Ureter (tissue), 1 donor: ENCODE measurements around the gene PPP1R1B. TPM values are rescaled to one million over a fixed set of nuclear protein-coding genes. Genes with fewer than 3 reads are reported as not detected.

ENCODE experiments used
- DNase-seq: peaks from one replicate; pipeline ENCODE4 v3.0.0-alpha.2; 2020; ENCODE audit warnings: low spot score
- total RNA-seq: library from RNA; stranded (reverse); gene quantifications from one replicate; pipeline ENCODE4 v1.2.4, GENCODE V29; 2023
- donor health status: DM: yes; HTN: yes; CAD: no.

PPP1R1B gene
- total RNA-seq, 1 donor from 2014 or later = 40.4 TPM

DNA sequence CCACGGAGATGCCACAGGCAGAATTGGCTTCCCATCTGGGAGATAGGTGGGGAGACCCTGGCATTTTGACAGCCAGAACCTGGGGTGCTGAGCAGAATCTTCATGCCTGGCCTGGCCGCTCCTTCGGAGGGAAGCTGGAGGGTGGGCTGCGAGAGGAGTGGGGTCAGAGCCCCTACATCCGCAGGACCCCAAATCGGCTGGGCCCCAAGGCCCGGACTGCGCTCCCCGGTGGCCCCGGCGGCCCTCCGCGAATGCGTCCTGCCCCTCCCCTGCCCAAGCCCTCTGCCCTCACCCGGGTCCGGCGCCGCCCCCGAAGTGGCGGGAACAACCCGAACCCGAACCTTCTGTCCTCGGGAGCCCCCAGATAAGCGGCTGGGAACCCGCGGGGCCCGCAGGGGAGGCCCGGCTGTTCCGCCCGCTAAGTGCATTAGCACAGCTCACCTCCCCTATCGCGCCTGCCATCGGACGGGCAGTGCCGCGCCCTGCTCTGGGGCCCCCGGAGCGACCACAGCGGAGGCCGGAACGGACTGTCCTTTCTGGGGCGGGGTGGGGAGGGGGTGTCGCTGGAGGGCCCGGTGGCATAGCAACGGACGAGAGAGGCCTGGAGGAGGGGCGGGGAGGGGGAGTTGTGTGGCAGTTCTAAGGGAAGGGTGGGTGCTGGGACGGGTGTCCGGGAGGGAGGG is 40.7 kb downstream of the PPP1R1B start:
- peak; percentile 55 for DNase-seq

DNA sequence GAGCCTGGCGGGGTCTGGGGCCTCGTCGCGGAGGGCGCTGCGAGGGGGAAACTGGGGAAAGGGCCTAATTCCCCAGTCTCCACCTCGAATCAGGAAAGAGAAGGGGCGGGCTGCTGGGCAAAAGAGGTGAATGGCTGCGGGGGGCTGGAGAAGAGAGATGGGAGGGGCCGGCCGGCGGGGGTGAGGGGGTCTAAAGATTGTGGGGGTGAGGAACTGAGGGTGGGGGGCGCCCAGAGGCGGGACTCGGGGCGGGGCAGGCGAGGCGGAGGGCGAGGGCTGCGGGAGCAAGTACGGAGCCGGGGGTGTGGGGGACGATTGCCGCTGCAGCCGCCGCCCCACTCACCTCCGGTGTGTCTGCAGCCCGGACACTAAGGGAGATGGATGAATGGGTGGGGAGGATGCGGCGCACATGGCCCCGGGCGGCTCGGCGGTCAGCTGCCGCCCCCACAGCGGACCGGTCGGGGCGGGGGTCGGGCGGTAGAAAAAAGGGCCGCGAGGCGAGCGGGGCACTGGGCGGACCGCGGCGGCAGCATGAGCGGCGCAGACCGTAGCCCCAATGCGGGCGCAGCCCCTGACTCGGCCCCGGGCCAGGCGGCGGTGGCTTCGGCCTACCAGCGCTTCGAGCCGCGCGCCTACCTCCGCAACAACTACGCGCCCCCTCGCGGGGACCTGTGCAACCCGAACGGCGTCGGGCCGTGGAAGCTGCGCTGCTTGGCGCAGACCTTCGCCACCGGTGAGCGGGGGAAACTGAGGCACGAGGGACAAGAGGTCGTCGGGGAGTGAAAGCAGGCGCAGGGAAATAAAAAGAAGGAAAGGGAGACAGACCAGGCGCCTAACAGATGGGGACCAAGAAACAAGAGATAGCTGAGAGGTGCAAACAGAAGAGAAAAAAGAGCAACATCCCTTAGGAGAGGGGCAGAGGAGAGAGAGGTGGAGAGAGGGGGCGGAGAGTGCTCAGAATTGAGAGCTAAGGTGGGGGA is 41.5 kb downstream of the PPP1R1B start, which contains the start of gene PNMT:
Gene PNMT, plus strand, starts transcription at position 509 of the 980 bp plus-strand sequence. Its CDS starts 23 bp downstream, at position 532.
- peak; percentile 69 for DNase-seq

- DNase-seq = peak; percentile 41
These were observed 43.4 kb downstream of the PPP1R1B start for GRCh38 chr17:39669897-39670735.

GRCh38 chr17:39670746-39671145 is 44.0 kb downstream of the PPP1R1B start:
- no peak for DNase-seq

DNA sequence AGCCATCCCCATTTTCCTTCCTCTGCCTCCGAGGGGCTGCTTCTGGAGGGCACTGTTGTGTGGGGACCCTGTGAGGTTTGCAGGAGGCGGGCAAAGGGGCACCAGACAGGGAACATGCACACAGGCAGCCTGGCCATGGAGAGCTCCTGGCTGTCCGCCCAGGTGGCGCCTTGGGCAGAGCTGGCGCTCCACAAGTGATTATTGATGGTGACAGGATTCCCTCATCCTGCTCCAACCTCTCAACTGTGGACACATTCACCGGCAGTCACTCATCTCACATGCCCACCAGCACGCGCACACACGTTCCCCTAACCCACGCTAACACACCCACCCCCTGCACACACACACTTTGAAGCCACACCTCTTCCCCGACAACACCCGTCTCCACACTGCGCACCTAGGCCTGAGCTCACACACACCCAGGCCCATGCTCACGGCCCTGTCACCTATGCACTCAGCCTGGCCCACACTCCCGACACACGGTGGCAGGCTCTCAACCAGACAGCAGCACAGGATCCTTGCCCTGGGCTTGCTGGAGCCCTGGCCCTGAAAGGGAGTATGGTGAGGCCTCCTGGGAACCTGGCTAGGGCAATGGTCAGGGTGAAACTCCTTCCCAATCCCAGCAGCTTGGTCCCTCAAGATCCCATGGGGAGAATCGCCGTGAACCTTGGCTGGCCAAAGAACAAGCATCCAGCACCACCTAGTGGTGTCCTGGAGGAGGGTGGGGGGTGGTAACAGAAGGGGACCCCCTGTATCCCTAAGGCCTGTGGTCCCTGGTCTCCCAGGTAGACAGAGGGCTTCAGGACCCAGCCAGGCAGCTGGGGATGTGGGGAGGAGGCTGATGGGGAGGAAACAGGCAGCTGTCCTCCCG is 45.1 kb downstream of the PPP1R1B start:
- no peak for DNase-seq

- no peak for DNase-seq
These were observed 46.0 kb downstream of the PPP1R1B start for GRCh38 chr17:39672522-39673334.

DNA sequence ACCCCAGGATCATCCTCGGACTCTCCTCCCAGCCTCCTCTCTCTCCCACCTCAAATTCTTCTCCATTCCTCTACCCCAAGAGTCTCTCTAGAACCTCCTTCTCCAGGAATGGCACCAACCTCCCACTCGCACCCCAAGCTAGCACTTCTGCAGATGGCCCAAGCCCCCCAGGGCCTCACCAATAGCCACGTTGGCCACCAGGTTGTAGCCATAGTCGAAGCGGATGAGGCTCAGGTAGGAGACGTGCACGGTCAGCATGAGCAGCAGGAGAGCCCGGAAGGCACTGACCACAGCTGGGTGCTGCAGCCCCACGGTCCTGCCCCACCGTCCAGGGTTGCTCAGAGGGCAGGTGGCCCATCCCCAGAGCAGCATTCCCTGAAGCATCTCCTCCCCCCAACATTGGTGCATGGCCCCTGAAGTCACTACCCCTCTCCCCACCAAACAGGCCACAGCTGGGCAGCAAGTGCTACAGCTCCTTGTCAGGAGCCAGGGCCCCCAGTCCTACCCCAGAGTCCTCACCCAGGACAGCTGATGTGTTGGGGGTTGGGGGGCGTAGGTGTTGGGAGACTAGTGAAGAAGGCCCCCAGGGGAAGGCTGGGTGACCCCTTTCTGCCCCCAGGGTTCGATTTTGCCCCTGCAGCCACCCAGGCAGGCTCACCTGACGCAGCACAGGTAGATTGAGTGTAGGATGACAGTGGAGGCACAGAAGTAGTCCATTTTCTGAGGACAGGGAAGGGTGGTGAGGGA is 46.8 kb downstream of the PPP1R1B start:
- DNase-seq = no peak

DNA sequence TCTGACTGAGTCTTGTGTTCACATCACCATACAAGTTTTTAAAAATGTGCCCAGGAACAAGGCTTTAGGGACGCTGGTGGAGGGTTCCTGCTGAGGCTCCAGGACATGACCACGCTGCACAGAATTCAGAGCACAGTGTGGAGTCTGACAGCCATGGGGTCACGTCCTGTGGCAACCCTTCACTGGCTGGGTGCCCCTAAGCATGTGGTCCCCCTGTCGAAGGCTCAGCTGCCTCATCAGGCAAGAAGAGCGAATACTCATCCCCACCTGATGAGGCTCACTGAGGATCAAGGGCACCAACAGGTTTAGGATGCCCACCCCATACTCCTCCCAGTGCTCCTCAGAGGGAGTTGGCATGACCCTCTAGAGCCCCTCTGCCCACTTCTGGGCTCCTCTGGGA is 47.4 kb downstream of the PPP1R1B start:
- DNase-seq = no peak

- DNase-seq = peak; percentile 88
These were observed 48.1 kb downstream of the PPP1R1B start for GRCh38 chr17:39674702-39675389.

GRCh38 chr17:39675390-39676082 is 48.8 kb downstream of the PPP1R1B start:
- DNase-seq = no peak

- DNase-seq = peak; percentile 81
These were observed 49.6 kb downstream of the PPP1R1B start for GRCh38 chr17:39676198-39676819.

GRCh38 chr17:39677072-39677471 is 50.3 kb downstream of the PPP1R1B start:
- DNase-seq = no peak

- DNase-seq = peak; percentile 46
These were observed 51.0 kb downstream of the PPP1R1B start for GRCh38 chr17:39677542-39678339.

GRCh38 chr17:39678340-39679116 is 51.8 kb downstream of the PPP1R1B start:
- DNase-seq = no peak

- no peak for DNase-seq
These were observed 52.9 kb downstream of the PPP1R1B start for GRCh38 chr17:39679521-39680192.
